AG08396 (cell line): ENCODE data around the gene MVP.
A peak's percentile ranks its signal among the peaks of the same experiment; 100 is the strongest.
"Not testable (repeated sequence)": the region's sequence is repeated elsewhere in the genome, so short reads cannot be mapped to it uniquely, and the experiment has no call there.

Source experiments
- DNase-seq: peaks from one replicate; pipeline ENCODE4 v3.0.0; 2012; ENCODE audit warnings: low spot score, mixed read lengths

MVP gene

DNA sequence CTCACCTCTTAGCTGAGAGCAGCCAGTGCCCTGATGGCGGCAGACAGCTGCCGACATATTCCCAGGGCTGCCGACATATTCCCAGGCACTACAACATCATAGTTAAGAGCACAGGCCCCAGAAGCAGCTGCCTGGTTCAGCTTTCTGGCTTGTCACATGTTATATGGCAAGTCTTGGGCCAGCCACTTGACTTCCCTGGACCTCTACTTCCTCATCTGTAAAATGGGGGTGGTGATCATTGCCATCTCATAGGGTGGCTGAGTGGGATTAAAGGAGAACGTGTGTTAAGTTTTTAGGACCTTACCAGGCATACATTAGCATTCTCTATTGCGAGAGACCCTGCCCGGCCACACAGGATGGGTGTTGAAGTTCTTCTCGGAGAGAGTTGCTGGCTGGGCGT, 23.7 kb downstream of the MVP start:
- DNase-seq = no peak

DNA sequence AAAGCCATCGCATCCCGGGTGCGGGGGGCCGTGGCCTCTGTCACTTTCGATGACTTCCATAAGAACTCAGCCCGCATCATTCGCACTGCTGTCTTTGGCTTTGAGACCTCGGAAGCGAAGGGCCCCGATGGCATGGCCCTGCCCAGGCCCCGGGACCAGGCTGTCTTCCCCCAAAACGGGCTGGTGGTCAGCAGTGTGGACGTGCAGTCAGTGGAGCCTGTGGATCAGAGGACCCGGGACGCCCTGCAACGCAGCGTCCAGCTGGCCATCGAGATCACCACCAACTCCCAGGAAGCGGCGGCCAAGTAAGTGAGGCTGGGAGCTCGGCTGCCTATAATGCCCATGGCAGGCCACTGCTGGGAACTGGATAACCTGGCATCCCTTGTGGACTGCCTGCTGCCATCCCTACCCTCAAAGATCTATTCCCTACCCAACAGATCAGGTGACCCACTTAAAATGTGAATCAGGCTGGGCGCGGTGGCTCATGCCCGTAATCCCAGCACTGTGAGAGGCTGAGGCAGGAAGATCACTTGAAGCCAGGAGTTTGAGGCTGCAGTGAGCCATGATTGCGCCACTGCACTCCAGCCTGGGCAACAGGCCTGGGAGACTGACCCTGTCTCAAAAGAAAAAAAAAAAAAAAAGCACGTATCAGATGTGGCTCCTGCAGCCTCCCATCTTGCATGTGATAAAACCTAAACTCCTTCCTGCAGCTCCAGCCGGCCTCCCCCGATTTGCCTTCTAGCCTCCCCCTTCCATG, 24.5 kb downstream of the MVP start:
- no peak for DNase-seq

DNA sequence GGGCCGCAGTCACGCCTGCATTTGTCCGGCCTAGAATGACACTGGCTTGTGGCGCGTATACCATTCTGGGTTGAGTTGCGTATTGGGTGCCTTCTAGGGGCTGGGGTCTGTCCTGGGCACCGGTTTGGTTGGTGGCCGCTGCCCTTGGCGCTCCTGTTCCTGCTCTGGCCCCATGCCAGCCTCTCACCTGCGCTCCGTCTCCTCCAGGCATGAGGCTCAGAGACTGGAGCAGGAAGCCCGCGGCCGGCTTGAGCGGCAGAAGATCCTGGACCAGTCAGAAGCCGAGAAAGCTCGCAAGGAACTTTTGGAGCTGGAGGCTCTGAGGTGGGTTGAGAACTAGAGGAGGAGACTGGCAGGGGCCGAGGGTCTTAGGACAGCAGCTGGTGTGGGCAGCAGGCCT, 25.4 kb downstream of the MVP start:
- DNase-seq = no peak

DNA sequence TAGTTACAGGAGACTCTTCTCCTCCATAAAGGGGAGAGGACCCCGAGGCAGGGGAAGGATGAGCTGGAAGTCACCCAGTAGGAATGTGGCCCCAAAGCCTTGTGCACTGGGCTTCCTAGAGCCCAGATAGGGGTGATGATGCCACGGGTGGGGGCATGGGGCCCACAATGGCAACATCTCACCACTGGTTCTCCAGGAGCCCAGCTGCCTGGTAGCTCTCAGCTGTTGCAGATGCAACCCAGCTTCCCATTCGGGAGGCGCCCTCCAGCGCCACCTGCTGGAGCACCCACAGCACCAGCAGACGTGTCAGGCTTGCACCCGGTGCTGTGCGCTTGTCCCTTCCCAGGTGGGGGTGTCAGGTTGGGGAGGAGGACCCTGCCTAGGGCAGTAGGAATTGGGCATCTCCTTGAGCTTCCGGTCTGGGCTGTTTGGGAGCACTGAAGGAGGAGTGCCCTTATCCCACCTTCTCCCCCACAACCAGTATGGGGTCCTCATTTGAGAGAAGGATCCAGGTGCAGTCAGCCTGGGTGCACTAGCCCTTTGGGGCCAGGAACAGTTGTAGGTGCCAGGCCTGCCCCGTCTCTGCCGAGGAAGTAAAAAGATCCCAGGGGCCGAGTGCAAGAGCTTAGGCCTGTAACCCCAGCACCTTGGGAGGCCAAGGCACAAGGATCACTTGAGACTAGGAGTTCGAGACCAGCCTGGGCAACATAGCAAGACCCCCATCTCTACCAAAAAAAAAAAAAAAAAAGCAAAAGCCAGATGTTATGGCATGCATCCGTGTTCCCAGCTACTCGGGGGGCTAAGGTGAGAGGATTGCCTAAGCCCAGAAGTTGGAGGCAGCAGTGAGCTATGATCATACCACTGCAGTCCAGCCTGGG, 28.4 kb downstream of the MVP start:
- DNase-seq = peak; percentile 81

DNA sequence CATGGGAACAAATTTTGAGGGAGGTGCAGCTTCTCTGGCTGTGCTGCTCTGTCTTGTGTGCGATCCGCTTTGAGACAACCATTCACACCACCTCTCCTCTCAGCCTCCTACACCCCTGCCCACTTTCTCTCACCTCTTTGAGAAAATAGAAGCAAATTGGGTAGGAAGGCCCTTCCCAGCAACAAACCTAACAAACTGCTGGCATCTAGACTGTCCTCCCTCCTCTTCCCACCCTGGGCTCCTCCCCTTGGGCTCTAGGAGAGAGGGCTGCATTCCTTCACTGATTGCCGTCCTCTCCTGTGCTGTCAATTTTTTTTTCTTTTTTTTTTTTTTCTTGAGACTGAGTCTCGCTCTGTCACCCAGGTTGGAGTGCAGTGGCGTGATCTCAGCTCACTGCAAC, 29.2 kb downstream of the MVP start:
- no peak for DNase-seq

DNA sequence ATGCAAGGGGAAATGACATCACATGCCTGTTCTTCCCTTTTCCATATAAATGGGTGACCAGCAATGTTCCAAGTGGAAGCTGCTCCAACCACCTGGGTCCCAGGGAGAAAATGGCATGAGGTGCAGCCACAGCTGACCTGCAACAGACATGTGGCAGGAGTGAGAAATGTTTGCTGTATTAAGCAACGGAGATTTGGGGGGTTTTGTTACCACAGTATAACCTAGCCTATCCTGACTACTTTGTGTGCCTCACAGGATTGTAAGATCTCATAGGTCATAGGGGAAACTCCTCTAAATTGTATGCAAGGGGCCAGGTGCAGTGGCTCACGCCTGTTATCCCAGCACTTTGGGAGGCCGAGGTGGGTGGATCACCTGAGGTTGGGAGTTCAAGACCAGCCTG, 30.7 kb downstream of the MVP start:
- no peak for DNase-seq

DNA sequence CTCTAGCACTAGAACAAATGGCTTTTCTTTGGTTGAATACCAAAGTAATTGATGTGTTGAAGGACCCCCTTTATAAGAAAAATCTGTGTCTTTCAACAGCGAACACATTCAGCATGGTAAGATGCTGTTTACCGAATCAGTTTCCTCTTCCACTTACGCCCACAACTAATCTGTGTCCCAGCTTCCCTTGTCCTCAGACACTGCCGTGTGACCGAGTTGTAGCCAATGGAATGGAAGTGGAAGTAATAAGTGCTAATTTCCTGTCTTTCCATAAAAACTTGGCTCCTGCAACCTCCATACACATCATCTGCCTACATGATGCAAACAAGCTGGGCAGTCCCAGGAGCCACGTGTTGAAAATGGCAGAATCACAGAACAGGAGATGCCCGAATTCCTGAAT, 32.4 kb downstream of the MVP start:
- DNase-seq = peak; percentile 28

DNA sequence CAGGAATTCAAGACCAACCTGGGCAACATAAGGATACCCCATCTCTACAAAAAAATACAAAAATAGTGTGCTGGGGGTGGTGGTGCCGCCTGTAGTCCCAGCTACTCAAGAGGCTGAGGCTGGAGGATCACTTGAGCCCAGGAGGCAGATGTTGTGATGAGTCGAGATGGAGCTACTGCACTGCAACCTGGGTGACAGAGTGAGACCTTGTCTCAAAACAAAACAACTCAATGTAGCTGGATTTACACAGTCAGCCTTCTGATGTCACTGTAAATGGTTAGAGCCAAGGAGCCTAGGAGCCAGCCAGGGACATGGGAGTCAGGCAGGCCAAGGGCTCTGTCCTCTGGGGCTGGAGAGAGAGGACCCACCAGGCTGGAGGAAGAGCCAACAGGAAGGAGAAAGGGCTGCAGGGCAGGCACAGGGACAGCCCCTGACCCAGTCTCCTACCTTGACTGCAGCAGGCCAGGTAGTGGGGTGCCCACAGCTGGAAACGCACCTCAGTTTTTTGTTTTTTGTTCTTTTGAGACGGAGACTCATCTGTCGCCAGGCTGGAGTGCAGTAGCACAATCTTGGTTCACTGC, 34.3 kb downstream of the MVP start:
- no peak for DNase-seq

DNA sequence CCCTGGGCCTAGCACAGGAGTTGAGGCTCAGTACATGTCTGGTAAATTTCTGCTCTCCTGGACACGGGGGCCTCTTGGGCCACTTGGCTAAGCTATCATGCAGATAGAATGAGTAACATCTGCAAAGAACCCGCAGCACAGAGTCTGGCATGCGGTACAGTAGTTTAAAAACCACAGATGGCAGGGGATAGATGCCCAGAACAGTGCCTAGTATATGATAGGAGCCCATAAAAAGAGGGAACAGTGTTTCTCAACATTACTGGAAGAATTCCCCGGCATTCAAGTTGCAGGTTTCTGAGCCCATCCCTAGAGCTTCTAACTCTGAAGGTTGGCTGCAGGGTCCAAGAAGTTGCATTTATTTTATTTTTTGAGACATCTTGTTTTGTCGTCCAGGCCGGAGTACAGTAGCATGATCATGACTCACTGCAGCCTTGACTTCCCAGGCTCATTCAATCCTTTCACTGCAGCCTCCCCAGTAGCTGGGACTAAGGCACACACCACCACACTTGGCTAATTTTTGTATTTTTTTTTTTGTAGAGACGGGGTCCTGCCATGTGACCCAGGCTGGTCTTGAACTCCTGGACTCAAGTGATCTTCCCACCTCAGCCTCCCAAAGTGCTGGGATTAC, 37.0 kb downstream of the MVP start:
- DNase-seq = peak; percentile 50

DNA sequence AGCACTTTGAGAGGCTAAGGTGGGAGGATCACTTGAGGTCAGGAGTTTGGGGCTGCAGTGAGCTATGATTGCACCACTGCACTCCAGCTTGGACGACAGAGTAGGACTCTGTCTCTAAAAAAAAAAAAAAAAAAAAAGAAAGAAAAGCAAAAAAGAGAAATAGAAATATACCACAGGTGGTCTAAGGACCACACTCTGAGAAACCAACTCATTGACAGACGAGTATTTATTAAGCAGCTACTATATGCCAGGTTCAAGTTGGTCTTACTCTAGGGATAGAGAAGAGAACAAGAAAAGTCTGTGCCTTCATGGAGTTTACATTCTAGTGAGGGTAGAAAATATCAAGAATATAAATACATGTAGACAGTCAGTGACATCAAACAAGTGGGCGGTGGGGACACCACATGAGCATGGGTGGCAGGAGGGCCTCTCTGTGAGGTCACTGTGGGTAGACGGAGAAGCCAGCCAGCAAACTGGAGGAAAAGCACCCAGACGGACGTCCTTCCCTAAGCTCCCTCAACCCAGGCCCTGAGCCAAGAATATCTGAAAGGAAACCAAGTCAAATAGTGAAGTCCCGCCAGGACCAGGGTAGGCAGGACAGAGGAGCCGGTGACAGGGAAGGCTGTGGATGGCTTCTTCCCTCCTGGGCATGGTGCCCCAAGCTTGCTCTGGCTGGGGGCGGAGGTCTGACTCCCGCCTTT, 38.0 kb downstream of the MVP start:
- DNase-seq = no peak

DNA sequence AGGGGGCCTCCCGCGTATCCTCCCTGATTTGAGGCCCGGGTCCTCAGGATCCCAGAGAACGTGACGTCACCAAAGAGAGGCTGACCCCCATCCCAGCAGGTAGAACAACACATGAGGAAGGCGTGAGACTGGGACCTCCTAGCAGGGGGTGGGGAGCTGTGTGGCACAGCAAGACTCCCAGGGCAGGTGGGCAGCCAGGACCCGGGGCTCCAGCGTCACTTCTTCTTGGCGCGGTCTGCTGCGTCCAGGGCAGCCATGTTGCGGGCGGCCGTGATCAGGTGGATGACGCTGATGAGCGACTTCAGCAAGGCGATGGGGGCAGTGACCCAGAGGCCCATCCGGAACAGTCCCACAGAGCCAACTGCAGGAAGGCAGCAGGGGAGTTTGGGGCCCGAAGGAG, 38.7 kb downstream of the MVP start:
- no peak for DNase-seq

DNA sequence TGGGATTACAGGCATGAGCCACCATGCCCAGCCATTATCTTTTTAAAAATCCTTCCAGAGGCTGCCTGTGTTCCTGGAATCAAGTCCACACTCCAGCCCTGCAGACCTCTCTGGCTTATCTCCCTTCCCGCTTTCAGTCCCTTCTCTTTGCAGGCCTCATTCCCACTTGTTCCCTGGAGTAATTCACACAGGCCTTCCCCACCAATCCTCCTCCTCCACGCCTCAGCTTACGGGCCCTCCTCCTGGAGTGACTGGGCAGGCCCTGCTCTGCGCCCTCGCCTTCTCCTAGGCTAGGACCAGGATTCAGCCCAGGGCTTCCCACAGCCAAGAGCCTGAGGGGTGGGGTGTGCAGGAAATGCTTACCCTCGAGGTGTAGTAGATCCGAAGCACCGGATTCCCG, 40.0 kb downstream of the MVP start:
- no peak for DNase-seq

DNA sequence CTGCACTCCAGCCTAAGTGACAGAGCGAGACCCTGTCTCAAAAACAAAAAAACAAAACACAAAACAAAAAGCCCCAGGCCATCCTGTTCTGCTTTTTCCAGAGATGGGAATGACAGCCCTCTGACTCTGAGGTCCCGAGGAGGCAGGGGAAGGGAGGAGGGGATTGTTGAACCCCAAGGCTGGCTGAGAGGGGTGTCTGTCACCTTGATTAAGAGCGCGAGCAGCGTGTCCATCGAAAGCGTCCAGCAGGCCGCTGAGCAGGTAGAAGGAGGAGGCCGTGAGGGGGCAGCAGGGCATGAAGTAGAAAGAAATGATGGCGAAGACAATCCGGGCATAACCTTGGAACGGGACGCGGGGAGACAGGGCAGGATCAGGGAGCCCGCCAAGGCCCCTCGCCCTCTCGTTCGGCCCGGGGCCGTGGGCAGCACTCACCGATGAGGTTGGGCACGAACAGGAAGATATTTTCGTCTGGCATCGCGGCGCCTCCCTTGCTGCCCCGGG, 42.2 kb downstream of the MVP start:
- peak; percentile 27 for DNase-seq

DNA sequence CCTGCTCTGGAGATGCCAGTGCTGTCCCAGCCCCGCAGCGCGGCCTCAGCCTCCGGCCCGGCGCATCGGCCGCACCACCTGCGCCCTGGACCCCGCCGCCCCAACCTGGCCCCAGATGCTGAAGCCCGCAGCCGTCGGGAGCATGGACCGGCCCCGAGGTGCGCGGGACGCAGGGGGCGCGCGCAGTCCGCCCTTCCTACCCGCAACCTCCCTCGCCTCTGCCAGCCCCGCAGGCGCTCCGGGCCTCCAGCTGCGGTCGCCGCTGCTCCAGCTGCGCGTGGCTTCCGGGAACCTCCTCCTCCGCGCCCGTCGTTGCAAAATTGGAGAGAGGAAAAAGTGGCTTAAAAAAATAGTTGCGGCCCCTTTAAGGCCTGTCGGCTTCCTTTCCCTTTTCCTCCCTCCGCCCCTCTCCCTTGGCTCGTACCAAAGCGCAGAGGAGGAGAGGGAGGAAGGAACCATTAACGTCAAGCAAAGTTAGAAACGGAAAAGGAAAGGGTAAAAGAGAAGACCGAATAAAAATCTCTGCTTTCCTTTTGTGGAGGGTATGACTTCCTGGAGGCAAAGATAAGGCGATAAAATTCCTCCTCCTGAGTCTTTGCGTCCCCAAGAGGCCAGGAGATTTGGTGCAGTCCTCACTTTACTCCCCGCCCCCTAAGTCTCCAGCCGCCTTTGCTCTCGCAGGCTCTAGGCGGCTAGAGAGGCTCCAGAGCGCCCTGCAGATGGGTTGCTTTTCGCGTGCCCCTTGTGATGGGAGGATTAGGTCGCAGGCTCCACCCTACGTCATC, 42.8 kb downstream of the MVP start, which contains the start of gene CDIPT:
CDIPT (minus strand) TSS at position 343 of the 785 bp plus-strand sequence. CDS start 369 bp downstream, outside the sequence.
- peak; percentile 95 for DNase-seq

DNA sequence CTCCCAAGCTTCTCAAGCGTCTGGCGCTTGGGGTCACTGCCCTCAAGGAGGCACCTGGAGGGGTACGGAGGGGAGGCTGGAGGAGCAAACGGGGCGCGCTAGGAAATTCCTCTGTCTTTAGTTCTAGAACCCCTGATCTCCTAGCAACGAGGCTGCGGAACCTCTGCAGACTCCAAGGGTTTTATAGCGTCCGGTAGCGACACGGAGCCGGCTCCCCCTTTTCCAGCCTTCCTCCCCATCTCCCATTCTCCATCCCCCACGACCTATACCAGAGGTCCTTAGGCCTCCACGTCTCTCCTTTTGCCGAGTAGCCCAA, 43.4 kb downstream of the MVP start:
- no peak for DNase-seq

DNA sequence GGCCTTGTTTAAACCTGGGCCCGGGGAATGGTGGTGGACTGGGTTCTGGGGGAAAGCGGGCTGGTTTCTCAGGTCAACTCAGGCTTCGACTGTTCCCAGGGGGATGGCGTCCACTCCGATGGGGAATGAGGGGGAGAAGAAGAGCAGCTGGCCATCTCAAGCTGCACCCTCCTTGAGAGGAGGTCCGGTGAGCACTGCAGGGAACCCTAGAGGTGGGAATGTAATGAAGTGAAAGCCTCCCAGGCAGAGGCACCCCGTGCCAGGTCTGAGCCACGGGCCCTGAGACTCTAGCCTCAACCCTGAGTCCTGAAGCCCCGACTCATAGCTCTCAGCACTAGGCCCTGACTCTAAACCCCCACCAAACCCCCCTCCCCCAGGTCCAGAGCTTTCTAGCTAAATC, 43.9 kb downstream of the MVP start:
- DNase-seq = no peak

DNA sequence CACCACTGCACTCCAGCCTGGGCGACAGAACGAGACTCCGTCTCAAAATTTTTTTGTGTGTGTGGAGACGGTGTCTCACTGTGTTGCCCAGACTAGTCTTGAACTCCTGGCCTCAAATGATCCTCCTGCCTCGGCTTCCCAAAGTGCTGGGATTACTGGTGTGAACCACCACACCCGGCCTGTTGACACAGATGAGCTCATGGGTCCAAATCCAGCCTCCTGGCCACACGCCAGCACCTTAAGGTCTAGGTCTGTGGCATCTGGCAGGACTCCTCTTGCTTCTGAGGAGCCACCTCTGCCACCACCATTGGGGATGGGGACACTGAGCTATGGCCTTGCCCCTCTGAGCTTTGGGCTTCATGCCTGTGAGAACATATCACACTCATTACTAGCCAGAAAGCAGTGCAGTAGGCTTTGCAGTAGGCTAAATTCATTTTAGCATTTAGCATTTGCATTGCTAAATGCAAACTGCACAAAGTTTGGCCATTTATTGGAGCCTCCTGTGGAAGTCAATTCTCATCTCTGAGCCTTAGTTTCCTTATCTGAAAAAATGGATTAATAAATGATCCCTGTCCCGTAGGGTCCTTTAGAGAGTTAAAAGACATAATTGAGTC, 48.2 kb downstream of the MVP start:
- DNase-seq = no peak

DNA sequence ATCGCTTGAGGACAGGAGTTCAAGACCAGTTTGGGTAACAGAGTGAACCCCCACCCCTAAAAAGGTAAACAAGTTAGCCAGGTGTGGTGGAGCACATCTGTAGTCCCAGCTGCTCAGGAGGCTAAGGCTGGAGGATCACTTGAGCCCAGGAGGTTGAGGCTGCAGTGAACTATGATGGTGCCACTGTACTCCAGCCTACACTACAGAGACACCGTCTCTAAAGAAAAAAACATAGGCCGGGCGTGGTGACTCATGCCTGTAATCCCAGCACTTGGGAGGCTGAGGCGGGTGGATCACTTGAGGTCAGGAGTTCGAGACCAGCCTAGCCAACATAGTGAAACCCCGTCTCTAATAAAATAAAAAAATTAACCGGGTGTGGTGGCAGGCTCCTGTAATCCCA, 48.8 kb downstream of the MVP start:
- not testable (repeated sequence) for DNase-seq

DNA sequence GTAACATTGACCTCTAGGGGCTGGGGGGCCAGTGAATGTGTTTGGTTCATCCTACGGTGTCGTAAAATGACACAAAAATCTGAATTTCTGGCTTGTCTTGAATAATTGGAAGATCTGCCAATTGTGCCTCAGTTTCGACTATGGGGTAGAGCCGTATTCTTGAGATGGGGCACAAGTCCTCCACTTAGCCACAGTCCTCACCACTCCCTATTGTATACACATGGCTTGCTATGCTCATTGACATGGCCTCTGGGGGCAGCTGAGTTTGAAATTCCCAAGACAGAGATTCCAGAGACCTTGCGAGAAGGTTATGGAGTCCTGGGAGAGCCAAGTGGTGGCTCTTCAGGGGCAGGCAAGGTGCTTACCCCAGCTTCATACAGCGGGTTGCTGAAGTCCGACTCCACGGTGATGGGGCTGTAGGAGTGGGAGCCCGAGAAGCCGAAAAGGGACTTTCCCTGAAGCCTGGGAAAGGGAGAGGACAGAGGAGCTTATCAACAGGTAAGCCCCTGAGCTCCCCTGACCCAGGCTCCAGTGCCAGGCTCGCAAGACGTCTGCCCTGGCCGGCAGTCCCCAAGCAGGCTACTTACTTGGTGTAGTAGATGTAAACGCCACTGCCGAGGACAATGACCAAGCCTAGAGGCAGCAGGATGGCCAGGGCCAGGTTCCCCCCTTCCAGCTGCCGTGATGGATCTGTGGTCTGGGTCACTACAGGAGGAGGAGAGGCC, 51.7 kb downstream of the MVP start:
- DNase-seq = no peak

DNA sequence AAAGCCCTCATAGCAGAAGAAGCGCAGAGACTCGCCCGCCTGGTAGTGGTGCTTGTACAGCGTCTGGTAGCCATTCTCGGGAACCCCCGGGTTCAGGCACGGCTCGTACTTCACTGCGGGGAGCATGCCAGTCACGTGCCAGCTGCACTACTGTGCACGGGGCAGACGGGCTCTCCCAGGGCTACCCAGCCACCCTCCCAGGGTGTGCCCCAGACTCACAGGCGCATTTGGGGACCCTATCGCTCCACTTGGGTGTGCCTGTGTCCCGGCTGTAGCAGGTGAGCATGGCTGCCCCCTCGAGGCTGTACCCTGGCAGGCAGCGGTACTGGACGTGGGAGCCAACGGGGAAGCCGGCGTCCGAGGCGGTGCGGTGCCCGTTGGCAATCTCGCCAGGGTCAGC, 53.1 kb downstream of the MVP start:
- no peak for DNase-seq
